Loucy (cell line): ENCODE results near the gene RMC1.

Source experiments
- H2AFZ ChIP-seq: fragments of 200-600 bp; sonication (generic); 2 replicates; pipeline ENCODE4 v1.6.0; 2016; ENCODE audit warnings: antibody characterized with exemption, mild to moderate bottlenecking, low read length, moderate library complexity
- H3F3A ChIP-seq: fragments of 200-600 bp; 2 replicates; pipeline ENCODE4 v1.6.0; 2016; ENCODE audit warnings: antibody characterized with exemption, low read depth, mild to moderate bottlenecking
- H3K27me3 ChIP-seq: fragments of 200-600 bp; sonication (generic); 2 replicates; pipeline ENCODE4 v1.6.1; 2014; ENCODE audit warnings: low read length, mild to moderate bottlenecking; ENCODE audit not compliant: insufficient read depth, poor library complexity, severe bottlenecking
- H3K36me3 ChIP-seq: fragments of 200-600 bp; sonication (generic); 2 replicates; pipeline ENCODE4 v1.6.1; 2016; ENCODE audit warnings: low read length; ENCODE audit not compliant: insufficient read depth
- H3K4me1 ChIP-seq: fragments of 200-600 bp; sonication (generic); 2 replicates; pipeline ENCODE4 v1.5.1; 2014; ENCODE audit warnings: low read length, mild to moderate bottlenecking; ENCODE audit not compliant: insufficient read depth, poor library complexity, severe bottlenecking
- H3K4me2 ChIP-seq: fragments of 200-600 bp; sonication (generic); 2 replicates; pipeline ENCODE4 v1.6.0; 2014; ENCODE audit warnings: antibody characterized with exemption, low read length, low read depth, mild to moderate bottlenecking; ENCODE audit not compliant: poor library complexity, severe bottlenecking
- H3K4me3 ChIP-seq: fragments of 200-600 bp; sonication (generic); 2 replicates; pipeline ENCODE4 v1.5.1; 2014; ENCODE audit warnings: low read length, mild to moderate bottlenecking, mixed read lengths; ENCODE audit not compliant: poor library complexity, severe bottlenecking
- H3K79me2 ChIP-seq: fragments of 200-600 bp; sonication (generic); 2 replicates; pipeline ENCODE4 v1.6.1; 2014; ENCODE audit warnings: low read length; ENCODE audit not compliant: insufficient read depth
- H3K9ac ChIP-seq: fragments of 200-600 bp; sonication (generic); 2 replicates; pipeline ENCODE4 v1.6.0; 2014; ENCODE audit warnings: mild to moderate bottlenecking, low read depth, low read length, moderate library complexity; ENCODE audit not compliant: poor library complexity, severe bottlenecking
- H3K9me2 ChIP-seq: fragments of 200-600 bp; sonication (generic); replicated peaks from 2 replicates; pipeline ENCODE4 v1.6.1; 2016; ENCODE audit warnings: low read depth, low read length, mixed read lengths
- H3K9me3 ChIP-seq: fragments of 200-600 bp; sonication (generic); 2 replicates; pipeline ENCODE4 v1.6.1; 2014; ENCODE audit warnings: mild to moderate bottlenecking, antibody characterized with exemption, low read length, low read depth; ENCODE audit not compliant: insufficient read depth
- H4K20me1 ChIP-seq: fragments of 200-600 bp; sonication (generic); 2 replicates; pipeline ENCODE4 v1.6.0; 2014; ENCODE audit warnings: antibody characterized with exemption, low read length, mild to moderate bottlenecking; ENCODE audit not compliant: insufficient read depth, poor library complexity, severe bottlenecking
- EZH2phosphoT487 ChIP-seq: fragments of 200-600 bp; IDR thresholded peaks from 2 replicates; pipeline ENCODE4 v1.6.1; 2018; ENCODE audit warnings: antibody characterized with exemption, mild to moderate bottlenecking, moderate library complexity, borderline replicate concordance
- TF ChIP-seq, protein P1 (sequence below): fragments of 200-600 bp; sonication (generic); conservative IDR thresholded peaks from 2 replicates; pipeline ENCODE4 v1.5.1; 2014; ENCODE audit warnings: mild to moderate bottlenecking, antibody characterized with exemption, low read length

RMC1 gene

DNA sequence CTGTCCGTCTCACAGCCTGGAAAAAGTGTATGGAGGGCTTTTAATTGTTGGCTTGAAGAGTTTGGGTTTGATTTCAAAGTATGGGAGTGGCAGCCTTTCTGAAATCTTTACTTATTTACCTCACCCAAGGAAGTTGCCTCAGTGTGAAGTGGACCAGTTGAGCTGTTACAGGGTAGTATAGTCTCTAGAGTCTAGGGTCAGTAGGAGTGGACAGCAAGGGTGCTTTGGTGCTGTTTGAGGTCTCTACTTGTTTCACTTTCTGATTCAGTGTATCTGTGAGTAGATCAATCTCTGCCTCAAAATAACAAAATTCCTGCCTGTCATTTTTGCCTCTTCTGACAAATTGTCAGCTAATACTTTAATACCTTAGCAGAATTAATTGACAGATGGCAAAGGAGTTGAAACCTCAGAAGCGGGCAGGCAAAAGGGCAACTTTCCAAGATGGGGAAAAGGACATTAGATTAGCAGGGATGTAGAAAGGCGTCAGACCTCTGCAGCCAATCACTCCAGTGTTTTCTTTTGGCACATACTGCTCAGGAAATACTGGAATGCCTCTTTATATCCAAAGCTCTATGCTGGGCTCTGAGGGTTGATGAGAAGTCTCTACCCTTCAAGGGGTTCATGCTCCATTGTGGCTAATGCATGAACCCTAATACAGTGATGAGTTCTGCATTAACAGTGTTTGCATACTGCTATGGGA, 44.3 kb upstream of the RMC1 start:
- H3F3A ChIP-seq = no peaks in the 10 kb centered on the region
- peaks cover 59% of the 10 kb centered on the region for H3K4me1 ChIP-seq
- H3K4me2 ChIP-seq = peak overlapping the region; percentile 91
- peaks cover 63% of the 10 kb centered on the region for H4K20me1 ChIP-seq
- H3K9ac ChIP-seq = peak overlapping the region; percentile 55
- H3K27me3 ChIP-seq = no peaks in the 10 kb centered on the region
- H3K9me3 ChIP-seq = no peaks in the 10 kb centered on the region
- H3K4me3 ChIP-seq = peak overlapping the region; percentile 54
- no peaks in the 10 kb centered on the region for H3K9me2 ChIP-seq
- TF ChIP-seq EZH2phosphoT487 = no peak
- TF ChIP-seq, protein P1, sequence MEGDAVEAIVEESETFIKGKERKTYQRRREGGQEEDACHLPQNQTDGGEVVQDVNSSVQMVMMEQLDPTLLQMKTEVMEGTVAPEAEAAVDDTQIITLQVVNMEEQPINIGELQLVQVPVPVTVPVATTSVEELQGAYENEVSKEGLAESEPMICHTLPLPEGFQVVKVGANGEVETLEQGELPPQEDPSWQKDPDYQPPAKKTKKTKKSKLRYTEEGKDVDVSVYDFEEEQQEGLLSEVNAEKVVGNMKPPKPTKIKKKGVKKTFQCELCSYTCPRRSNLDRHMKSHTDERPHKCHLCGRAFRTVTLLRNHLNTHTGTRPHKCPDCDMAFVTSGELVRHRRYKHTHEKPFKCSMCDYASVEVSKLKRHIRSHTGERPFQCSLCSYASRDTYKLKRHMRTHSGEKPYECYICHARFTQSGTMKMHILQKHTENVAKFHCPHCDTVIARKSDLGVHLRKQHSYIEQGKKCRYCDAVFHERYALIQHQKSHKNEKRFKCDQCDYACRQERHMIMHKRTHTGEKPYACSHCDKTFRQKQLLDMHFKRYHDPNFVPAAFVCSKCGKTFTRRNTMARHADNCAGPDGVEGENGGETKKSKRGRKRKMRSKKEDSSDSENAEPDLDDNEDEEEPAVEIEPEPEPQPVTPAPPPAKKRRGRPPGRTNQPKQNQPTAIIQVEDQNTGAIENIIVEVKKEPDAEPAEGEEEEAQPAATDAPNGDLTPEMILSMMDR = no peak
- H3K36me3 ChIP-seq = peaks cover 17% of the 10 kb centered on the region
- H3K79me2 ChIP-seq = peaks cover 96% of the 10 kb centered on the region
- H2AFZ ChIP-seq = no peak overlapping the region

DNA sequence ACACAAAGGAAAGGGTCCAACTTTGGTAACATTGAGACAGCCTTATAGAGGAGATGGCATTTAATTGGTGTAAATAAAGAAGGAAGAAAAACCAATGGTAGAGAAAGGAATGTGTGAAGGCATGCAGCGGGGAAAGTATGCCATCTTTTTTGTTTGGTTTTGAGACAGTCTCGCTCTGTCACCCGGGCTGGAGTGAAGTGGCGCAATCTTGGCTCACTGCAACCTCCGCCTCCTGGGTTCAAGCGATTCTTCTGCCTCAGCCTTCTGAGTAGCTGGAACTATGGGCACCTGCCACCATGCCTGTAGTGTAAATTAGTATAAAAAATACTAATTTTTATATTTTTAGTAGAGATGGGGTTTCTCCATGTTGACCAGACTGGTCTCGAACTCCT, 43.8 kb upstream of the RMC1 start:
- Histone ChIP-seq H3F3A (no peaks in the 10 kb centered on the region), H3K9ac (peak overlapping the region; percentile 55), H3K9me2 (no peaks in the 10 kb centered on the region), H3K27me3 (no peaks in the 10 kb centered on the region), H3K4me3 (peak overlapping the region; percentile 54), H3K79me2 (peaks cover 92% of the 10 kb centered on the region), H3K36me3 (peaks cover 22% of the 10 kb centered on the region), H3K4me2 (peak overlapping the region; percentile 91), H3K4me1 (peaks cover 53% of the 10 kb centered on the region), H3K9me3 (no peaks in the 10 kb centered on the region), H4K20me1 (peaks cover 57% of the 10 kb centered on the region), H2AFZ (no peak overlapping the region)
- TF ChIP-seq, protein P1 = no peak
- no peak for TF ChIP-seq EZH2phosphoT487

DNA sequence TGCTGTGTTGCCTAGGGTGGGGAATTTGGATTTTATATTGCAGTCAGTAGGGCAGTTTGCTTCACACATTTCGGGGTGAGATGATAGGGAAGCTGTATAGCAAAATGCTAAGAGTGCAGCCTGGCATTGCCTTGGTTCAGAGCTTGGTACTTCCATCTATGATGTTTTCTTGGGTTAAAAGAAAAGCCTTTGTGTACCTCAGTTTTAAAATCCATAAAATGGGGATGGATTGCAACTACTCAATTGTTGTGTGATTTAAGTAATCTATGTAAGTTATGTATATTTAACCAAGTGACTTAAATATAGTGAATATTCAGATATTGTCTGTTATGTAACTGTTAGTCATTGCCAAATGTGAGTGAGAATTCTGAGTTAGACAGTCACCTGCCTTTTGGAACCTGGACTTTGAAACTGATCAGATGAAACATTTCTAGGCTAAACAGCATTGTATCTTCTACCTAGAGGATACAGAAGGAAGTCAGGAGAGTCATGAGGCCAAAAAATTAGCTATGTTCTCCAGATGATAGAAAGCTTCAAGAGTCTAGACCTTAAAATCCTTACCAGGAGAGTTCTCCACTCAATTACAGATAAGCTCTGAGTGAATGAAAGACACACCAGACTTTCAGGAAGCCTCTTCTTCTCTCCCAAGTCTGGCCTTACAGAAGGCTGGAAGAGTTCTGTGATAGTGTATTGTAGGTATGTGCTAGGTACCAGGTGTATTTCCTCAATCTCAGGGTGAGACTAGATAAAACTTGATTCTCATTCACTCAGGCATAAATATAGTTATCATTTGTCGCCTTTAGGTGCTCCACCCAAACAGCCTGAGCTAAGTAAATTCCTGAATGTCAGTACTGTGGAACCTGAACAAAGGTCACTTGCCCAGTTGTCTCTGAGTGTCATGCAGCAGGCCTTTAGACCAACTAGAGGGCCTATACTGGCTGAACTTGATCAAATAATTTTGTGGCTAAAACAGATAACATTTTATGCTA, 42.7 kb upstream of the RMC1 start:
- Histone ChIP-seq H3K9me3 (no peaks in the 10 kb centered on the region), H4K20me1 (peaks cover 50% of the 10 kb centered on the region), H3K4me3 (peak overlapping the region; percentile 10), H3K4me1 (peaks cover 48% of the 10 kb centered on the region), H3K4me2 (peak overlapping the region; percentile 91), H2AFZ (no peak overlapping the region), H3F3A (no peaks in the 10 kb centered on the region), H3K9me2 (no peaks in the 10 kb centered on the region), H3K79me2 (peaks cover 81% of the 10 kb centered on the region), H3K36me3 (peaks cover 32% of the 10 kb centered on the region), H3K9ac (peak overlapping the region; percentile 29), H3K27me3 (no peaks in the 10 kb centered on the region)
- TF ChIP-seq, protein P1 = no peak
- TF ChIP-seq EZH2phosphoT487 = no peak
